Measurements from ENCODE around the gene UBE2S. TPM values are rescaled to one million over a fixed set of nuclear protein-coding genes. Genes with fewer than 3 reads are reported as not detected.
A peak's percentile ranks its signal among the peaks of the same experiment; 100 is the strongest.

UBE2S gene
- total and polyA plus RNA-seq, 2 of the 8 experiments (the other 6 are each of a cell fraction or from before 2014, with no cell fraction given): 398 to 530 TPM

GRCh38 chr19:55434356-55434919 is 26.9 kb upstream of the UBE2S start:
- H3K14ac ChIP-seq (ENCODE audit: insufficient read length): no peak overlapping the region
- H3K4ac ChIP-seq (replicated peaks; ENCODE audit: insufficient read length, low read depth, low read length): no peak overlapping the region
- H3K79me1 ChIP-seq (ENCODE audit: low read depth, low read length): peaks cover 6% of the 10 kb centered on the region
- ChIA-PET CTCF (ENCODE audit: partially characterized antibody) (no interaction called here), POLR2A (ENCODE audit: partially characterized antibody) (no interaction called here)
- H4K91ac ChIP-seq (replicated peaks; ENCODE audit: insufficient read length, low read length): peak overlapping the region; percentile 65
- H4K20me1 ChIP-seq (replicated peaks in 1 of 2; ENCODE audit: control insufficient read depth in 1 of 2, insufficient read depth in 2 of 2, low read length in 2 of 2): peaks cover 2 to 22% of the 10 kb centered on the region in 2 experiments
- H3K56ac ChIP-seq (replicated peaks; ENCODE audit: insufficient read length, low read depth, low read length): peak overlapping the region; percentile 100
- H2BK15ac ChIP-seq (ENCODE audit: low read length): peak overlapping the region; percentile 16; the same call in 1 of the 2 replicates
- no peaks in the 10 kb centered on the region for H3K36me3 ChIP-seq (ENCODE audit: control insufficient read depth in 2 of 4, insufficient read depth in 4 of 4, low read length in 3 of 4)
- H3K9ac ChIP-seq (replicated peaks in 1 of 4; ENCODE audit: extremely low read depth in 1 of 4, low read depth in 3 of 4, low read length in 3 of 4): no peak overlapping the region; a peak in 1 of 7 replicates
- H2BK12ac ChIP-seq (ENCODE audit: low read depth, low read length): 0 out of 2 replicates have a peak overlapping the region, but pooled peaks have one; percentile 1
- no peak overlapping the region for H2BK120ac ChIP-seq (replicated peaks; ENCODE audit: low read depth, low read length)
- H3K27me3 ChIP-seq (replicated peaks in 1 of 4; ENCODE audit: control insufficient read depth in 3 of 4, extremely low read depth in 1 of 4, insufficient read depth in 3 of 4, low read length in 3 of 4): peaks cover 4 to 15% (median 12%) of the 10 kb centered on the region in 4 experiments; a peak in 6 of 7 replicates
- 0 out of 2 replicates have a peak overlapping the region, but pooled peaks have one; percentile 1 for H2AK5ac ChIP-seq (ENCODE audit: low read depth, low read length)
- peaks cover 13% of the 10 kb centered on the region; the same call in 1 of the 2 replicates for H3K23me2 ChIP-seq (ENCODE audit: low read depth, low read length)
- WGBS, 2 experiments (ENCODE audit: extremely low coverage in 1 of 2, insufficient coverage in 1 of 2, insufficient read length in 1 of 2, insufficient replicate concordance in 2 of 2, low coverage in 1 of 2, low lambda C conversion rate in 2 of 2, missing lambda C conversion rate in 1 of 2): 86% methylated on average over 4 of the region's 4 CpGs; no CpG with 5 or more reads in 1 of the 2 experiments
- H3K18ac ChIP-seq (ENCODE audit: extremely low read depth, low read length): no peak overlapping the region
- H2AFZ ChIP-seq (ENCODE audit: low read length): no peak overlapping the region
- no peak for DNase-seq (ENCODE audit: low read depth in 1 of 2, low spot score in 2 of 2)
- H3K23ac ChIP-seq (ENCODE audit: insufficient read length): no peak overlapping the region
- H3K9me3 ChIP-seq (ENCODE audit: insufficient read depth in 2 of 2, low read depth in 1 of 2, low read length in 1 of 2): 0 out of 4 replicates have a peak, but pooled peaks cover 0 to 9% of the 10 kb centered on the region in 2 experiments
- no peaks in the 10 kb centered on the region for H3K79me2 ChIP-seq (ENCODE audit: control insufficient read depth in 1 of 2, insufficient read depth in 2 of 2, low read length in 2 of 2)
- H2BK20ac ChIP-seq (ENCODE audit: low read length): no peak overlapping the region
- peaks cover 0 to 6% (median 2%) of the 10 kb centered on the region in 4 experiments; a peak in 2 of 7 replicates for H3K4me1 ChIP-seq (replicated peaks in 1 of 4; ENCODE audit: control insufficient read depth in 3 of 4, insufficient read depth in 4 of 4, low read length in 3 of 4)
- no peak overlapping the region for H4K8ac ChIP-seq (ENCODE audit: extremely low read depth, insufficient read depth, low read length)
- H4K5ac ChIP-seq (ENCODE audit: insufficient read length, low read depth, low read length): no peak overlapping the region
- peak; percentile 48 for FAIRE-seq
- H2BK5ac ChIP-seq (ENCODE audit: low read depth, low read length): no peak overlapping the region
- H3K4me2 ChIP-seq (ENCODE audit: insufficient read depth in 1 of 2, low read depth in 2 of 2, low read length in 2 of 2): no peak overlapping the region
- no peak overlapping the region for H3K4me3 ChIP-seq (ENCODE audit: extremely low read depth in 1 of 4, insufficient read depth in 2 of 4, low read depth in 3 of 4, low read length in 4 of 4)
- no peak overlapping the region for H3K27ac ChIP-seq (ENCODE audit: low read depth, low read length)
- no peak for TF ChIP-seq SAP30 (IDR thresholded peaks at IDR 0.05; ENCODE audit: insufficient read depth, insufficient replicate concordance, low read length)
- TF ChIP-seq EP300 (IDR thresholded peaks at IDR 0.05; ENCODE audit: borderline replicate concordance in 1 of 2, low read depth in 2 of 2, low read length in 2 of 2): no peak
- no peak for TF ChIP-seq SRF (IDR thresholded peaks at IDR 0.05; ENCODE audit: low read depth, low read length)
- TF ChIP-seq RNF2 (IDR thresholded peaks at IDR 0.05; ENCODE audit: borderline replicate concordance, low read depth, low read length, missing control alignments, poor library complexity, severe bottlenecking): no peak
- no peak for TF ChIP-seq CTCF (IDR thresholded peaks at IDR 0.05; ENCODE audit: control extremely low read depth in 1 of 3, insufficient read depth in 1 of 3, low read depth in 1 of 3, low read length in 3 of 3)
- no peak for TF ChIP-seq POLR2A (IDR thresholded peaks at IDR 0.05; ENCODE audit: control extremely low read depth in 1 of 2, low read depth in 2 of 2, low read length in 2 of 2)
- TF ChIP-seq, protein P1, sequence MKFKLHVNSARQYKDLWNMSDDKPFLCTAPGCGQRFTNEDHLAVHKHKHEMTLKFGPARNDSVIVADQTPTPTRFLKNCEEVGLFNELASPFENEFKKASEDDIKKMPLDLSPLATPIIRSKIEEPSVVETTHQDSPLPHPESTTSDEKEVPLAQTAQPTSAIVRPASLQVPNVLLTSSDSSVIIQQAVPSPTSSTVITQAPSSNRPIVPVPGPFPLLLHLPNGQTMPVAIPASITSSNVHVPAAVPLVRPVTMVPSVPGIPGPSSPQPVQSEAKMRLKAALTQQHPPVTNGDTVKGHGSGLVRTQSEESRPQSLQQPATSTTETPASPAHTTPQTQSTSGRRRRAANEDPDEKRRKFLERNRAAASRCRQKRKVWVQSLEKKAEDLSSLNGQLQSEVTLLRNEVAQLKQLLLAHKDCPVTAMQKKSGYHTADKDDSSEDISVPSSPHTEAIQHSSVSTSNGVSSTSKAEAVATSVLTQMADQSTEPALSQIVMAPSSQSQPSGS (IDR thresholded peaks at IDR 0.05; ENCODE audit: low read length): no peak

All from H1 (cell line).